ENCODE data around the gene GRAMD1B. TPM values are rescaled to one million over a fixed set of nuclear protein-coding genes. Genes with fewer than 3 reads are reported as not detected.

Gene GRAMD1B
- total RNA-seq, 4 donors from 2014 or later: 0.61 to 1.7 (median 1.1) TPM

DNA sequence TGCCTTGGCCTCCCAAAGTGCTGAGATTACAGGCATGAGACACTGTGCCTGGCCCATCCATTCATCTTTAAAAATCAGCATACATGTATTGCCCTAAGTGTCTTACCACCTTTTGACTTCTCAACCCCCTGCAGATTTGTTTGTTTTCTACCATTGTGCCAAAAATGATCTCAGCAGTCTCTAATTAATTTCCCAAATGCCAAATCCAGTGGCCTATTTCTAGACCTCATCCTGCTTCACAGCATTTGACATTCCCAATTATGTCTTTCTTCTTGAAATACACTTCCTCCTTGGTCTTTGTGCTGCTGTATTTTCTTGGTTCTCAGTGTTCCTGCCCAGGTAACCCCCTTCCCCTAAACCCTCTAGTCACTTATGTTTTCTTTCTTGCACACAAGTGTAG is 46.0 kb upstream of the GRAMD1B start:
- no peaks in the 10 kb centered on the region for H3K9me3 ChIP-seq
- H3K27me3 ChIP-seq: peaks cover 0 to 9% (median 0%) of the 10 kb centered on the region in 4 donors
- peaks cover 0 to 8% (median 0%) of the 10 kb centered on the region in 3 donors for H3K4me1 ChIP-seq
- no peaks in the 10 kb centered on the region for H3K36me3 ChIP-seq
- H3K27ac ChIP-seq: no peak overlapping the region
- TF ChIP-seq, protein P1, sequence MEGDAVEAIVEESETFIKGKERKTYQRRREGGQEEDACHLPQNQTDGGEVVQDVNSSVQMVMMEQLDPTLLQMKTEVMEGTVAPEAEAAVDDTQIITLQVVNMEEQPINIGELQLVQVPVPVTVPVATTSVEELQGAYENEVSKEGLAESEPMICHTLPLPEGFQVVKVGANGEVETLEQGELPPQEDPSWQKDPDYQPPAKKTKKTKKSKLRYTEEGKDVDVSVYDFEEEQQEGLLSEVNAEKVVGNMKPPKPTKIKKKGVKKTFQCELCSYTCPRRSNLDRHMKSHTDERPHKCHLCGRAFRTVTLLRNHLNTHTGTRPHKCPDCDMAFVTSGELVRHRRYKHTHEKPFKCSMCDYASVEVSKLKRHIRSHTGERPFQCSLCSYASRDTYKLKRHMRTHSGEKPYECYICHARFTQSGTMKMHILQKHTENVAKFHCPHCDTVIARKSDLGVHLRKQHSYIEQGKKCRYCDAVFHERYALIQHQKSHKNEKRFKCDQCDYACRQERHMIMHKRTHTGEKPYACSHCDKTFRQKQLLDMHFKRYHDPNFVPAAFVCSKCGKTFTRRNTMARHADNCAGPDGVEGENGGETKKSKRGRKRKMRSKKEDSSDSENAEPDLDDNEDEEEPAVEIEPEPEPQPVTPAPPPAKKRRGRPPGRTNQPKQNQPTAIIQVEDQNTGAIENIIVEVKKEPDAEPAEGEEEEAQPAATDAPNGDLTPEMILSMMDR (IDR thresholded peaks at IDR 0.05): no peak
- no peak for TF ChIP-seq POLR2A (IDR thresholded peaks at IDR 0.05)
- intact Hi-C loops (cut with DNase I): no loop called here
- DNase-seq: no peak
- no peak overlapping the region for H3K4me3 ChIP-seq

DNA sequence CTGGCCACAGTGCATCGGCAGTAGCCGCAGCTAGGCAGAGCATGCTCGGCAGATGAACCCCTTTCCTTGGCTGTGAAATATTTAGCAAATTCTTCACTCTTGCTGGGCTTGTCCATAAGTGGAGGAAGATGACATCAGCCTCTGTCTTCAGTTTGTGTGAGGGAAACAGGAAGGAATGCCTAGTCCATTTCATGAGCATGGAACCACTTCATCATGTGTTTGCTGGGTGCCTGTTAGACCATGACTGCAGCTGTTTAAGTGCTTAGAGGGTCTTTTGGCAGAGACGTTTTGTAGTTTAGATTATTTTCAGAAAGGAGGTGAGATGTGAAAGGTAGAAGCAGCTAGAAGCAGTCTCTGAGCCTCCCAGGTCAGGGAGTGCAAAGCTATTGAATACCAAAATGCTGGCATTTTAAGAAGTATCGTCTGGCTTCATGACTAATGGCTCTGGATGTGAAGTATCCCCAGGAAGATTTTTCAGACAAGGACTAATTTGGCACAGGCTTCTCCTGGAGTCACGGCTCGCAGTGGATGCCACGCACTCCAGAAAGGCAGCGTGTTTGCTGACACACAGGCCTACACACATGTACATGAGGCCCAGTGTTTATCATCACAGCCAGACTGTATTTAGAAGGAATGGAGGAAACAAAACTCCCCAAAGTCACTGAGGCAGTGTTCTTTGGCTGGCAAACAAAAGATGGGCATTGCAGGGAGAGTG is 43.1 kb upstream of the GRAMD1B start:
- H3K27ac ChIP-seq: no peak overlapping the region
- WGBS, 2 donors: 55 to 69% methylated on average over 4 to 6 of the region's 9 CpGs
- DNase-seq: no peak
- intact Hi-C loops (cut with DNase I): no loop called here
- H3K4me3 ChIP-seq: no peak overlapping the region
- H3K9me3 ChIP-seq: no peaks in the 10 kb centered on the region
- peaks cover 0 to 4% (median 0%) of the 10 kb centered on the region in 4 donors for H3K27me3 ChIP-seq
- TF ChIP-seq, protein P1 (IDR thresholded peaks at IDR 0.05): no peak
- no peak for TF ChIP-seq POLR2A (IDR thresholded peaks at IDR 0.05)
- no peaks in the 10 kb centered on the region for H3K36me3 ChIP-seq
- peaks cover 0 to 8% (median 0%) of the 10 kb centered on the region in 3 donors for H3K4me1 ChIP-seq

GRCh38 chr11:123388640-123389039 is 41.4 kb upstream of the GRAMD1B start:
- intact Hi-C loops (cut with DNase I): no loop called here
- DNase-seq: no peak
- peaks cover 0 to 9% (median 0%) of the 10 kb centered on the region in 4 donors for H3K27me3 ChIP-seq
- peaks cover 0 to 8% (median 0%) of the 10 kb centered on the region in 3 donors for H3K4me1 ChIP-seq
- TF ChIP-seq POLR2A (IDR thresholded peaks at IDR 0.05): no peak
- TF ChIP-seq, protein P1 (IDR thresholded peaks at IDR 0.05): no peak
- 70 to 80% methylated on average over 4 of the region's 4 CpGs for WGBS, 2 donors
- H3K27ac ChIP-seq: no peak overlapping the region
- no peaks in the 10 kb centered on the region for H3K36me3 ChIP-seq
- no peak overlapping the region for H3K4me3 ChIP-seq
- H3K9me3 ChIP-seq: no peaks in the 10 kb centered on the region

GRCh38 chr11:123390146-123390545 is 39.9 kb upstream of the GRAMD1B start:
- H3K9me3 ChIP-seq: no peaks in the 10 kb centered on the region
- H3K27ac ChIP-seq: no peak overlapping the region
- DNase-seq: no peak
- H3K36me3 ChIP-seq: no peaks in the 10 kb centered on the region
- WGBS, 2 donors: 83 to 88% methylated on average over 4 of the region's 4 CpGs
- intact Hi-C loops (cut with DNase I): no loop called here
- peaks cover 0 to 8% (median 0%) of the 10 kb centered on the region in 4 donors for H3K27me3 ChIP-seq
- H3K4me3 ChIP-seq: no peak overlapping the region
- H3K4me1 ChIP-seq: peaks cover 0 to 8% (median 0%) of the 10 kb centered on the region in 3 donors
- no peak for TF ChIP-seq POLR2A (IDR thresholded peaks at IDR 0.05)
- TF ChIP-seq, protein P1 (IDR thresholded peaks at IDR 0.05): no peak

DNA sequence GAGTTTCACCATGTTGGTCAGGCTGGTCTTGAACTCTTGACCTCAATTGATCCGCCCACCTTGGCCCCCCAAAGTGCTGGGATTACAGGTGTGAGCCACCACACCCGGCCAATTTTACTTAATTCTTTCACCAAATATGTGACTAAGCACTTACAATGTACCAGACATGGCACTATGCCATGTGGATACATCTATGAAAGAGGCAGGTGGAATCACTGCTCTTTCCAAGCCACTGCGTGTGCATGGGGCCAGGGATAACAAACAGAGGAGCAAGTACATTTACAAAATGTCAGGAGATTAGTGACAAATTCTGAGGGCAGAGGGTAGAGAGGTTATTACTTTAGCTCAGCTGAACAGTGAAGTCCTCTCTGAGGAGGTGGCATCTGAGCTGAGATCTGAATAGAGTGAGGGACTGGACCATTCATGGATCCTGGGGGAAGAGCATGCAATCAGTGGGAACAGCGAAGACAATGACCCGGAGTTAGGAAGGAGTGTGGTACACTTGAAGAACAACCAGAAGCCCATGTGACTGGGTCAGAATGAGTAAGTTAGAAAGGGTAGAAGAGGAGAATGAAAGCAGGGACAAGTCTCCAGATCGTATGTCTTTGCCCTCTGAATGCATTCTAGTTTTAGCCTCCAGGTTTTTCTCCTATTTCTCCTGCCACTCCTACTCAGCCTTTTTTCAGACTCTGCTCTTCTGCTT is 38.3 kb upstream of the GRAMD1B start:
- Histone ChIP-seq H3K27me3 (peaks cover 0 to 6% (median 0%) of the 10 kb centered on the region in 4 donors), H3K27ac (no peak overlapping the region), H3K4me1 (peaks cover 0 to 7% (median 0%) of the 10 kb centered on the region in 3 donors), H3K4me3 (no peak overlapping the region), H3K36me3 (no peaks in the 10 kb centered on the region), H3K9me3 (no peaks in the 10 kb centered on the region)
- DNase-seq: no peak
- WGBS, 2 donors: 55 to 67% methylated on average over 6 of the region's 6 CpGs
- no peak for TF ChIP-seq POLR2A (IDR thresholded peaks at IDR 0.05)
- TF ChIP-seq, protein P1 (IDR thresholded peaks at IDR 0.05): no peak
- intact Hi-C loops (cut with DNase I): no loop called here

All from esophagus squamous epithelium (tissue), 5 donors.